K562 (cell line): ENCODE measurements around the gene OARD1. TPM values are rescaled to one million over a fixed set of nuclear protein-coding genes. Genes with fewer than 3 reads are reported as not detected.

ENCODE experiments used
- MTA1 ChIP-seq: fragments of 450-650 bp; IDR thresholded peaks from 2 replicates; pipeline ENCODE4 v1.6.1; 2017; ENCODE audit warnings: borderline replicate concordance
- RAD21 ChIP-seq, 2 experiments: fragments of 250-450 bp in 1 of 2; fragments of 450-650 bp in 1 of 2; sonication (Bioruptor Pico) in 1 of 2; formaldehyde crosslinking in 1 of 2; IDR thresholded peaks in 1 of 2; conservative IDR thresholded peaks in 1 of 2; 2 replicates each; pipeline versions ENCODE4 v1.4.0 to v1.8.0; 2020 to 2022; ENCODE audit warnings: mild to moderate bottlenecking in 2 of 2, moderate library complexity in 1 of 2
- RBBP5 ChIP-seq: fragments of 200-600 bp; sonication (generic); IDR thresholded peaks from 2 replicates; pipeline ENCODE4 v1.6.1; 2012; ENCODE audit warnings: borderline replicate concordance, mild to moderate bottlenecking, low read length, control low read depth, inconsistent platforms; ENCODE audit not compliant: insufficient read depth, poor library complexity, severe bottlenecking
- ZNF431 ChIP-seq: sonication (generic); formaldehyde crosslinking; IDR thresholded peaks from 2 replicates; pipeline ENCODE4 v1.8.0; 2022; ENCODE audit warnings: mild to moderate bottlenecking, missing genetic modification reagents
- ZNF699 ChIP-seq: fragments of 250-450 bp; sonication (Bioruptor Pico); IDR thresholded peaks from 2 replicates; pipeline ENCODE4 v1.8.0; 2021; ENCODE audit warnings: mild to moderate bottlenecking, moderate library complexity; ENCODE audit not compliant: insufficient replicate concordance
- polyA plus RNA-seq, 8 experiments: library from polyadenylated mRNA; depleted of rRNA in 4 of 8; stranded (reverse) in 5 of 8; unstranded in 3 of 8; fragments of >200 nt; fragmentation: Nextera tagmentation in 2 of 8; fragmentation: Illumina TruSeq in 1 of 8; extraction: Ambion mirVana in 2 of 8; extraction: Trizol in 1 of 8; gene quantifications; 2 replicates each; pipeline versions ENCODE4 v1.2.1 to v1.2.3, GENCODE V29; 2011 to 2014; ENCODE audit warnings: inconsistent platforms in 1 of 8, missing spikeins in 1 of 8
- total RNA-seq, 7 experiments: library from RNA; depleted of rRNA in 6 of 7; stranded (reverse); fragments of >200 nt in 6 of 7; fragmentation: Illumina TruSeq in 2 of 7; extraction: Trizol in 2 of 7; gene quantifications; 2 replicates each; pipeline versions ENCODE4 v1.2.1 to v1.2.3, GENCODE V29; 2011 to 2021; ENCODE audit warnings: low replicate concordance in 1 of 7
- TF ChIP-seq, protein P1 (sequence below): fragments of 200-800 bp; sonication (Bioruptor generic); IDR thresholded peaks from 2 replicates; pipeline ENCODE4 v1.6.1; 2017; ENCODE audit warnings: missing genetic modification characterization, missing compliant biosample characterization
- TF ChIP-seq, protein P2 (sequence below): sonication (generic); formaldehyde crosslinking; IDR thresholded peaks from 2 replicates; pipeline ENCODE4 v1.8.0; 2022; ENCODE audit warnings: mild to moderate bottlenecking, low read depth, missing genetic modification reagents
- TF ChIP-seq, protein P3 (sequence below): sonication (generic); formaldehyde crosslinking; IDR thresholded peaks from 2 replicates; pipeline ENCODE4 v1.8.0; 2022; ENCODE audit warnings: mild to moderate bottlenecking, missing genetic modification reagents

The OARD1 gene
- total and polyA plus RNA-seq, 9 of the 15 experiments (the other 6 are each of a cell fraction or from before 2014, with no cell fraction given): 43.4 to 88.3 (median 61.1) TPM

DNA sequence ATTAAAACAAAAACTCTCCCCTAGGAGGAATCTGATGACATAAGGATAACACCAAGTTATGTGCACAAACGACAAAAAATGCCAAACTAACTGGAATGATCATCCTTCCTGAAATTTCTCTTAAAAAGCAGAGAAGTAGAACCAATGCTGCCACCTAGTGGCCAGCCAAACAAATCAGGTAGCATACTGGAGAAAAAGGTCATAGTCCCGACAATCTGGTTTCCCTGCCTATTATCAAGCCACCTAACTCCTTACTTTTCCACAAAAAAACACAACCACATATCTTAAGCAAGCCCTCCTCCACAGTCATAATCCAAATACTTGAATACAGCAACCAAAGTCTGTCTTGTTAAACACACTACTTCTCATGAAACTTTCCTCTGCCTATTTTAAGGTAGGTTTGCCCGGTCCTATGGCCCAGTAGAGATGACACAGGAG is 5.3 kb downstream of the OARD1 start (continued):
- TF ChIP-seq MTA1: no peak
- TF ChIP-seq, protein P1, sequence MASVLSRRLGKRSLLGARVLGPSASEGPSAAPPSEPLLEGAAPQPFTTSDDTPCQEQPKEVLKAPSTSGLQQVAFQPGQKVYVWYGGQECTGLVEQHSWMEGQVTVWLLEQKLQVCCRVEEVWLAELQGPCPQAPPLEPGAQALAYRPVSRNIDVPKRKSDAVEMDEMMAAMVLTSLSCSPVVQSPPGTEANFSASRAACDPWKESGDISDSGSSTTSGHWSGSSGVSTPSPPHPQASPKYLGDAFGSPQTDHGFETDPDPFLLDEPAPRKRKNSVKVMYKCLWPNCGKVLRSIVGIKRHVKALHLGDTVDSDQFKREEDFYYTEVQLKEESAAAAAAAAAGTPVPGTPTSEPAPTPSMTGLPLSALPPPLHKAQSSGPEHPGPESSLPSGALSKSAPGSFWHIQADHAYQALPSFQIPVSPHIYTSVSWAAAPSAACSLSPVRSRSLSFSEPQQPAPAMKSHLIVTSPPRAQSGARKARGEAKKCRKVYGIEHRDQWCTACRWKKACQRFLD (CRISPR knock-in tag): no peak
- TF ChIP-seq, protein P2, sequence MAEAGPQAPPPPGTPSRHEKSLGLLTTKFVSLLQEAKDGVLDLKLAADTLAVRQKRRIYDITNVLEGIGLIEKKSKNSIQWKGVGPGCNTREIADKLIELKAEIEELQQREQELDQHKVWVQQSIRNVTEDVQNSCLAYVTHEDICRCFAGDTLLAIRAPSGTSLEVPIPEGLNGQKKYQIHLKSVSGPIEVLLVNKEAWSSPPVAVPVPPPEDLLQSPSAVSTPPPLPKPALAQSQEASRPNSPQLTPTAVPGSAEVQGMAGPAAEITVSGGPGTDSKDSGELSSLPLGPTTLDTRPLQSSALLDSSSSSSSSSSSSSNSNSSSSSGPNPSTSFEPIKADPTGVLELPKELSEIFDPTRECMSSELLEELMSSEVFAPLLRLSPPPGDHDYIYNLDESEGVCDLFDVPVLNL (CRISPR knock-in tag): no peak
- TF ChIP-seq RAD21 (CRISPR knock-in tag; conservative IDR thresholded peaks at IDR 0.05 in 1 of 2, IDR thresholded peaks at IDR 0.05 in 1 of 2): peak; percentile 76 to 79
- TF ChIP-seq ZNF699 (CRISPR knock-in tag): no peak
- TF ChIP-seq RBBP5: no peak
- TF ChIP-seq, protein P3, sequence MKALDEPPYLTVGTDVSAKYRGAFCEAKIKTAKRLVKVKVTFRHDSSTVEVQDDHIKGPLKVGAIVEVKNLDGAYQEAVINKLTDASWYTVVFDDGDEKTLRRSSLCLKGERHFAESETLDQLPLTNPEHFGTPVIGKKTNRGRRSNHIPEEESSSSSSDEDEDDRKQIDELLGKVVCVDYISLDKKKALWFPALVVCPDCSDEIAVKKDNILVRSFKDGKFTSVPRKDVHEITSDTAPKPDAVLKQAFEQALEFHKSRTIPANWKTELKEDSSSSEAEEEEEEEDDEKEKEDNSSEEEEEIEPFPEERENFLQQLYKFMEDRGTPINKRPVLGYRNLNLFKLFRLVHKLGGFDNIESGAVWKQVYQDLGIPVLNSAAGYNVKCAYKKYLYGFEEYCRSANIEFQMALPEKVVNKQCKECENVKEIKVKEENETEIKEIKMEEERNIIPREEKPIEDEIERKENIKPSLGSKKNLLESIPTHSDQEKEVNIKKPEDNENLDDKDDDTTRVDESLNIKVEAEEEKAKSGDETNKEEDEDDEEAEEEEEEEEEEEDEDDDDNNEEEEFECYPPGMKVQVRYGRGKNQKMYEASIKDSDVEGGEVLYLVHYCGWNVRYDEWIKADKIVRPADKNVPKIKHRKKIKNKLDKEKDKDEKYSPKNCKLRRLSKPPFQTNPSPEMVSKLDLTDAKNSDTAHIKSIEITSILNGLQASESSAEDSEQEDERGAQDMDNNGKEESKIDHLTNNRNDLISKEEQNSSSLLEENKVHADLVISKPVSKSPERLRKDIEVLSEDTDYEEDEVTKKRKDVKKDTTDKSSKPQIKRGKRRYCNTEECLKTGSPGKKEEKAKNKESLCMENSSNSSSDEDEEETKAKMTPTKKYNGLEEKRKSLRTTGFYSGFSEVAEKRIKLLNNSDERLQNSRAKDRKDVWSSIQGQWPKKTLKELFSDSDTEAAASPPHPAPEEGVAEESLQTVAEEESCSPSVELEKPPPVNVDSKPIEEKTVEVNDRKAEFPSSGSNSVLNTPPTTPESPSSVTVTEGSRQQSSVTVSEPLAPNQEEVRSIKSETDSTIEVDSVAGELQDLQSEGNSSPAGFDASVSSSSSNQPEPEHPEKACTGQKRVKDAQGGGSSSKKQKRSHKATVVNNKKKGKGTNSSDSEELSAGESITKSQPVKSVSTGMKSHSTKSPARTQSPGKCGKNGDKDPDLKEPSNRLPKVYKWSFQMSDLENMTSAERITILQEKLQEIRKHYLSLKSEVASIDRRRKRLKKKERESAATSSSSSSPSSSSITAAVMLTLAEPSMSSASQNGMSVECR: no peak
- TF ChIP-seq ZNF431 (CRISPR knock-in tag): no peak
- TF ChIP-seq, all 486 proteins: peak for 11
